Hematopoietic multipotent progenitor cell treated with erythropoietin and hydrocortisone succinate and interleukin-3 and kit ligand, for 15 days (in vitro differentiated cells): ENCODE measurements around the gene ANO10.
"Not testable (repeated sequence)": the region's sequence is repeated elsewhere in the genome, so short reads cannot be mapped to it uniquely, and the experiment has no call there.

ENCODE experiments used
- DNase-seq: peaks from one replicate; pipeline ENCODE4 v3.0.0-alpha.2; 2015; ENCODE audit warnings: low spot score

Gene ANO10

DNA sequence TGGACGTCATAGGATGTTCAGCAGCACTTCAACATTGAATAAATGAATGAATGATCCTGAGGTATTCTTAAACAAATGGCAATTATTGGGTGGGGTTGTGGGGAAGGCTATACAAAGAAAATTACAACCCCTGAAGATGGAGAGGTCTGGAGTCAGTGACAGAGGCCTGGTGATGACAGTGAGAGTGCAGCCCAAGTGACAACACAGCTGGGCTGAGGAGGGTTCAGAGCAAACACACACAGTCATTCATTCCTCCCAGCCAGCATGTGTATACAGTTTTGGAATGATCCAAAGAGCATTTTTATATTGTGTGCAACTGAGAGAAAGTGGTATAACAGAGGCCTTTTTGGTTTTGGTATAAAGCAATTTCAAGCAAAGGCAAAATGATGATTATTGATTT lies 148.1 kb downstream of the ANO10 start:
- DNase-seq, result no peak

DNA sequence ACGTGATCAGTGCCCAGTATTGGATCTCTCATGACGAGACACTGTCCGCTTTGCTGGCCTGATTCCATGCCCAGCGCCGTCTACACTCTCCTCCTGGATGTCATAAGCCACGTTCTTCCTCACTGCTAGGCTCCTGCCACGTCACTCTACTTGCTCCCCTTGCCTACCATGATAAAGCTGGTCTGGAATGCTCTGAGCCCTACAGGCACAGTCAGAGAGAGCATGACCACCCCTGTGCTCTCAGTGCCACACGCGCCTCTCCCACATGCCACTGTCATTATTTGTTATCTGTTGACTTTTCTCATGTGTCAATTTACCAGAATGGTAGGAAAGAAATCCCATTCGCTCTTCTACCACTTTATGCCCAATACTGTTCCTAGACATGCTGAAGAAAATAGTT lies 148.6 kb downstream of the ANO10 start:
- DNase-seq, result no peak

DNA sequence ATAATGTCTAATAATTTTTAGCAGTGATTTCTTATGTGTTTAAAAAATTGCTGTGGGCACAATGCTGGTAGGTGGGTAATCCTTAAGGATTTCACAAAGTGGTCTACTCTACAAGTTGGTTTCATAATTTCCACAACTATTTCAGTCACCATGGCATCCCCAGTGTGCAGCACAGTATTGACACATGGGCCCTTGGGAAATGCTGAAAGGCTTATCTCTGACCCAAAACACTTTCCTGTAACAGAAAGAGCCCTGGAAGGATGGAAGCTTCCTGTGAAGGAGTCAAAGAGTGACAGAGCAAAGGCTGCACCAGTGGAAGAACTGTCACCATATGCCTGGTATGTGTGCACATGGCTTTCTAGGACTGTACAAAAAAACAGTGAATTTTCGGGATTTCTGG lies 153.7 kb downstream of the ANO10 start:
- no peak for DNase-seq

DNA sequence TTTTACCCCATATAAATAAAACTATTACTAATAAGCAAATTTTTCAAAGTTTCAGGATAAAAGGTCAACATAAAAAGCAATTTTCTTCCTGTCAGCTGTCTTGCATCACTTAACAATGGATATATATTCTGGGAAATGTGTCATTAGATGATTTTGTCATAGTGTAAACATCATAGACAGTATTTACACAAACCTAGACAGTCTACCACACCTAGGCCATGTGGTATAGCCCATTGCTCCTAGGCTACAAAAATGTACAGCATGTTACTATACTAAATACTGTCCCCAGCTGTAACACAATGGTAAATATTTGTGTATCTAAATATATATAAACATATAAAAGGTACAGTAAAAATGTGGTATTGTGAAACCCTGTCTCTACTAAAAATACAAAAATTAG lies 156.7 kb downstream of the ANO10 start:
- DNase-seq, result no peak

DNA sequence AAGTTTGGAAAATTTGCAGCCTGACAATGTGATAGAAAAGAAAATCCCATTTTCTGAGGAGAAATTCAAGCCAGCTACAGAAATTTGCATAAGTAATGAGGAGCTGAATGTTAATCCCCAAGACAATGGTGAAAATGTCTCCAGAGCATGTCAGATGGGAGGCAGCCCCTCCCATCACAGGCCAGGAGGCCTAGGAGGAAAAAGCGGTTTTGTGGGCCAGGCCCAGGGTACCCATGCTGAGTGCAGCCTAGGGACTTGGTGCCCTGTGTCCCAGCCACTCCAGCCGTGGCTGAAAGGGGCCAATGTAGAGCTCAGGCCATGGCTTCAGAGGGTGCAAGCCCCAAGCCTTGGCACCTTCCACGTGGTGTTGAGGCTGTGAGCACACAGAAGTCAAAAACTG lies 159.2 kb downstream of the ANO10 start:
- DNase-seq, result not testable (repeated sequence)

DNA sequence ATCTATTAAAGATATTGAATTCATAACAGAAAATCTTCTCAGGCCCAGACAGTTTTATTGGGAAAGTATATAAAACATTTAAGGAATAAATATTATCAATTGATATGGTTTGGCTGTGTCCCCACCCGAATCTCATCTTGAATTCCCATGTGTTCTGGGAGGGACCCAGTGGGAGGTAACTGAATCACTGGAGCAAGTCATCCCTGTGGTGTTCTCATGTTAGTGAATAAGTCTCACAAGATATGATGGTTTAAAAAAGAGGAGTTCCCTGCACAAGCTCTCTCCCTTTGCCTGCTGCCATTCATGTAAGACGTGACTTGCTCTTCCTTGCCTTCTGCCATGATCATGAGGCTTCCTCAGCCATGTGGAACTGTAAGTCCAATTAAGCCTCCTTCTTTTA lies 160.5 kb downstream of the ANO10 start:
- no peak for DNase-seq

DNA sequence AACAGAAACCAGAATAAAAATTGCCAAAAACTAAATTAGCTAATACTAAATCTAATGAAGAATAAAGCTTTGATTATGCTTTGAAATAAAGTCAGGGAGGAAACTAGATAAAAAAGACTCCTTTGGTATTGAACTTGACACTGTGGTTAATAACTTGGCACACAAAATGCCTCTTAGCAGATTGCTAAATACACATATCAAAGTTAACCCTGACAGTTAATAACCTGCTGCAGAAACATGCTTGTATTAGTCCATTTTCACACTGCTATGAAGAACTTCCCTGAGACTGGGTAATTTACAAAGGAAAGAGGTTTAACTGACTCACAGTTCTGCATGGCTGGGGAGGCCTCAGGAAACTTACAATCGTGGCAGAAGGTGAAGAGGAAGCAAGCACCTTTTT lies 164.8 kb downstream of the ANO10 start:
- DNase-seq, result not testable (repeated sequence)

DNA sequence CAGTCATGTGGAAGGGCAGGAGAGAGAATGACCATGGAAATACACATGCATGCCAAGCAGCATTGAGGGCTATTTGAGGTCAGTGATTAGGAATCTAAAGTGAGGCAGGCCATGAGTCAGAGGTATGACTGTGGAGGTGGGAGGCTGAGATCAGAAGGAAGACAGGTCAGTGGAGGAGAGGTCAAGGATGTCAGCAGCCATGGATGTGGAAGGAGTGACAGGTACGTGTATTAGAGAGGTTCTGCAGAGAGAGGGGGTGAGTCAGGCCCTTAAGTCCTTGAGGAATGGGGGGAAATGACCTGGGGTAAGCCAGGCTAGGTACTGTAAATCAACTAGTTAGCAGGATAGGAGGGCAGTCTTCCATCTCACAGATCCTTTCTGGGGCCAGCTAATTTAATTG lies 166.6 kb downstream of the ANO10 start:
- DNase-seq, result no peak

DNA sequence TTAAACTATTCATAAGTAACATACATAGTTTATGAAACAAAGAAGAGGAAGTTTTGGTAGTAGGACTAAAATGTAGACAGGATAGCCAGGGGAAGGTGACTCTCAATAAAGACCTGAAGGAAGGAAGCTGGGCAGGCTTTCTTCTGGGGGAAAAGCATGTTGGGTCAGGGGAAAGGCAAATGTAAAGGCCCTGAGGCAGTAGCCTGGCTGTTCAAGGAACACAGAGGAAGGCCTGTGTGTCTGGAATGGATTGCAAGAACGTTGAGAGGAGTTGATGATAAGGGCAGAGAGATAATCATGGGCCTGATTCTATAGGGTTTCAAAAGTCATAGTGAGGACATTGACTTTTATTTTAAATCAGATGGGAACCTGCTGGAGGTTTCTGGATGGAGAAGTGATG lies 167.8 kb downstream of the ANO10 start:
- no peak for DNase-seq

DNA sequence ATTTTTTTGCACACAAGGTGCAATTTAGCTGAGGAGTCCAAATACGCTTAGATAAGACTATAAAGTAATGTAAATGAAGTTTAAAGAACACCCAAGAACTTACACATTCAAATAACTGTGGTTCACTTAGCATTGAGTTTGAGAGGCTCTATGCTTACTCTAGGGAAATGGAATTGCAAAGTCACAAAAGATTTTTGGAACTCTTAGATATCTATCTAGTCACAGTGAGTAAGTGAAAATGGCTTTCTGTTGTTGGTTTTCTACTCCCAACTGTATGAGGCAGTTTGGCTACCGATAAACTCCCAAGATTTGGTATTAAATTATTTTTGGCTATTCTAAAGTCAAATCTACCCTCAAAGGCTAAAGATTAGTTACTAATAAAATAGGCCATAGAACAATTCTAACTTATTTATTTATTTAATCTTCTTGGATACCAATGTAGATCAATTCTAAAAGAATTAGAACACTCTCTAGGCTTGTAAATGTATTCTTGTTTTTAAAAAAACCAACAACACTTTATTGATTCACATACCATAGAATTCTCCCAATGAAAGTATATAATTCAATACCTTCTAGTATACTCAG lies 170.0 kb downstream of the ANO10 start:
- no peak for DNase-seq

DNA sequence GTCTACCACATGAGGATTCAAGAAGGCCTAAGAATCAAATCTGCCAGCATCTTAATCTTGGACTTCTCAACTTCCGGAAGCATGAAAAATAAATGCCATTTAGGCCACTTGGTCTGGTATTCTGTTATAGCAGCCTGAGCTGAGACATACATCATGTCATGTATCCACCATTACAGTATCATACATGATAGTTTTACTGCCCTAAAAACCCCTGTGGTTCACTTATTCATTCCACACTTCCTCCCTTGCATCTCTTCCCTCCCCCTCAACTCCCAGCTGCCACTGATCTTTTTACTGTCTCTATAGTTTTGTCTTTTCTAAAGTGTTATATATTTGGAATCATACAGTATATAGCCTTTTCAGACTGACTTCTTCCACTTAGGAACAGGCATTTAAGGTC lies 173.7 kb downstream of the ANO10 start:
- DNase-seq, result no peak

DNA sequence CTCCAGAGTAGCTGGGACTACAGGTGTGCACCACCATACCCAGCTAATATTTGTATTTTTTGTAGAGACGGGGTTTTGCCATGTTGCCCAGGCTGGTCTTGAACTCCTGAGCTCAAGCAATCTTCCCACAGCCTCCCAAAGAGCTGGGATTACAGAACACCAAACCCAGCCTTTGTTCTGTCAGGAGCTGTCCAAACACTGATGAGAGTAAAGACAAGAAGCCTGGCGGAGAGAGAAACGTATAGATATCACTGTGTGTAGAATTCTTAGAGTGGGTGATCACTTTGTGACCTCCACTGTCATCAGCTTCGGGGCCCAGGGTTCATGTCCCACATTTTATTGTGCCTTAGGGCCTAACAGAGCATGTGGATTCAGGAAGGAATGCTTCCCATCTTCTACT lies 176.0 kb downstream of the ANO10 start:
- DNase-seq, result no peak

DNA sequence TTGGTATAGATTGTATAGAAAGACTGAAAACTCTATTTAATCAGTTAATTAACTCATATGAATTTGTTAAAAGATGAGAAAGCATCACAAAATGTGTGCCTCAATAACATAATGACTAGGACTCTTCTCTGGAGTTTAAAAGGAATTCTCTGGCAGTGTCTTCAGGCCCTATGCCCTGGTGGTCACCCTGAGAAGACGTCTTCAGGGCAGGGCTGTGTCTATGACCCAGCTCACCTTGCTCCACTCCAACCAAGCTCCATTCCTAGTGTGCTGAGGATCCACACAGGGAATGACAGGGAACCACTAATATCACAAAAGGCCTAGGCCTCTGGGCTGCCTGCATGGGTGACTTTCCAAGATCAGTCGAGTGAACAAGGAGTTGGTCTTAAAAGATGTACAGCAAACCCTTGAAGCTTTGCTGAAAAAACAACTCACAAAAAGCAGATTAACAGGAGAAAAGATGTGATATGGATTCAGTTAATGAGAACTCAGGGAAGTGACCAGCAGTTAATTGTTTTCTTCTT lies 178.9 kb downstream of the ANO10 start:
- no peak for DNase-seq

DNA sequence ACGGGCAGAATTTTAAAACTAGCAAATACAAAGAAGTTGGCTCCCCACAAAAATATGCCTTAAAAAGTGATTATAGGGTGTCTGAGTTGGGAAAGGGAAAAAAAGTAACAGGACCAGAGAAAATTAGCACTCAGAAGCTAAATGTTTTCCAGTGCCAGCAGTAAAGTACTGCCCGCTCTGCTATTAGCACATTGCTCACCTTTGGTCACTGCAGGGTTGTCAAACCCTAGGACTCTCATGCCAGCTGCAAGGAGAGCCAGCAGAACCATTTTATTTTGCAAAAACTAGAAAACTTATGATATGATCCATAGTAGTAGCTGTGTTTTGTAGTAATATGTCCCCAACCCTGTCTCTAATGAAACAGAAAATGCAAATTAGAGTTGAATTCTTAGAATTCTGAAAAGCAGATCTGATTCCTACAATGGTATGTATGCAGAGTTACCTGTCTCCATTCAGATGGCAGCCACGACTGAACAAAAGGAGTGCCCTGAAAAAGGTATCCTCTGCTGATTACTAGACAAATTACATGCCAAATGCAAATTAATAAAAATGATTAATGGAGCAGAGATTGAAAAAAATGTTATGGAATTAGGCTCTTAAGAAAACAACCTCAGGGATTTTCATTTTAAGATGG lies 185.2 kb downstream of the ANO10 start:
- no peak for DNase-seq

DNA sequence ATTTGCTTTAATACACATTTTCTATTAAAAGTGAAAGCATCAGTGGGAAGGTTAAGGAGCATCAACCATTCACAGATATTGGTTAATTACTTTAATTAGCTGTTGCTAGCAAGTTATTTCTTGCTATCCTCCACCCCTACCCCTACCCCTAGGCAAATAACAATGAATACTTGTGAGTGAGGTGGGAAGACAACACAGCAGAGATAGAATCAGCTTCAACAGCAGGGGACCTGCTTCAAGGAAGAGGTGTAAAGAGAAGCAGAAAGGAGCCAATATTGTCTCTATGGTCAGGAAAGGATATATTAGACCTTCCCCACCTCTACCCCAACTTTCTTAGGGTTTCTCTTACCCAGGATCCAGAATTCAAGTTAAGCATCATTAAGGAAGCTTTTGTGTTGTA lies 186.1 kb downstream of the ANO10 start:
- DNase-seq, result no peak

DNA sequence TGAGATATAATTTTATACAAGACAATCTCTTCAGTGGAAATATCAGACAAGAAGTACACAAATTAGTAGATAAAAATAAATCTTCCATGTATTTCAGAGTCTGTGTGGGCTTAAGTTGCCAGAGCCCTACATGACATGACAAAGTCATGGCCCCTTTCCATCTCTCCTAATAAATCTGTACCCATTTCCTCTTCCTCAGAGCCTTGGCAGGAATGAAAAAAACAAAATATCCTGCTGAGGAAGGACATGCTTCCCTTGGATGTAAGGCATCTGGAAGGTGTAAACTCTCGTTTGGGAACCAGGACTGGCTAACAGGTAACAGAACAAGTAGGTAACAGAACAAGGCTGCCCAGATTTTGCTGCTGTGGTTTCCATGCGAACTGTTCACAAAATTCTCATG lies 187.4 kb downstream of the ANO10 start:
- DNase-seq, result no peak

DNA sequence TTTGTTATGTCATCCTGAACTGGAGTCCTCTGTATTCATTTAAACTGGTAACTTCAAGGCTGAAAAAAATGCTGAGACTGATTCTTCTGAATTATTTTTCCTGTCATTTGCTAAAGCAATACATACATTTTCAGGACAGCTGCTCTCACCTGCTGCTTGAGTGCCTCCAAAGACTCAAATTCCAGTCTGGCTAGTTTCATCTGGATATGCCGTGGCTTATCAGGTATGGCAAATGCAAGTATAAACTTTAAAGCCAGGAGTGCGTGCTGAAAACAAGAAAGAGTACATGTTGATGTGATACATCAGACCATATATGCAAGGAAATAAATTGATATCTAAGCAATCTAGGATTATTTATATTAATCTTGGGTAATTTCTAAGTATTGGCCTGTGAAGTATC lies 189.3 kb downstream of the ANO10 start:
- no peak for DNase-seq

DNA sequence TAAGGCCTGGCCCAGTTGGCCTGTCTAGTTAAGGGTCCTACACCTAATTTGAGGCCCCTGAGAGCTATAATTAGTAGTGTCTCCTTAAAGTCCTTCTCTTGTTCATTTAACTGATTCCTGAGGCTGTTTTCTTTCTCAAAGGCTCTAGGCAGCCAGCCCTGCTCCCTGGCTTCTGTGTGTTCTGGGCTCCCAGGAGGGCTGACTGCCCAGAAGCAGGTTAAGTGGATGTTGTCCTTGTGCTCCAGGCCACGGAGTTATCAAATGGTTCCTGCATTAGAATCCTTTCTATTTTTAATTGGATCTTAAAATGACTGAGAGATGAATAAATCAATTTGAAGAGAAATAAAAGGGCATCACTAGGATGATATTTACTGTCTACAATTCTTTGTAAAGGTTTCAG lies 195.4 kb downstream of the ANO10 start:
- no peak for DNase-seq

DNA sequence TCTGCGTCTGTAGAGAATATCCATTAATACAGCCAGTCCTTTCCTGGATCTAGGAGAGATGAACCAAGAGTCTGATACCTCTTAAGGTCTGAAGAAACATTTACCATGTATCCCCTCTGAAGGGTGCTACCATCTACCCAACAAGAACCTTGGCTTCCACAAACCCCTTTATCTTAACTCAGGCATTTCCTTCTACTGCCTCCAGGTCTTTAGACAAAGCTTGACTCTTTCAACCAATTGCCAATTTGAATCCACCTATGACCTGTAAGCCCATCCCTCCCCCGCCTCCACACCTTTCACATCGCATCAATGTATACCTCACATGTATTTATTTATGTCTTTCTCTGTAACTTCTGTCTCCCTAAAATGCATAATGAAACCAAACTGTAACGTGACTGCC lies 196.0 kb downstream of the ANO10 start:
- no peak for DNase-seq

DNA sequence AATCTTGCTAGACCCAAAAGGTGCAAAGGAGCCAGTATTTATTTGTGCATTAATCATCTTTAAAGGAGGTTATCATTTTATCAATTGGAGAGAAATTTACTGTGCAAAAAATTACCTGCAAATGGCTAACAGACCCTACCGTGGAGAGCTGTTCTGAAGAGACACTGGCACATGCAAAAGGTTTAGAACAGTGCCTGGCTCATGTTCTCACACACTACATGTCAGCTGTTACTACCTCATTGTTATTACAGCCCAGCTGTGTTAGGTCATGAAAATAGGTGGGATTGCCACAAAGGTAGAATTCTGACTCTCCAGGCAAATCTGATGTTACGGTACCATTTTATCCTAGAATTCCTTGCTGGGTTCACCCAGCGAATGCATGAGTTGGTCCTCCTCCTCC lies 198.2 kb downstream of the ANO10 start:
- DNase-seq, result no peak

DNA sequence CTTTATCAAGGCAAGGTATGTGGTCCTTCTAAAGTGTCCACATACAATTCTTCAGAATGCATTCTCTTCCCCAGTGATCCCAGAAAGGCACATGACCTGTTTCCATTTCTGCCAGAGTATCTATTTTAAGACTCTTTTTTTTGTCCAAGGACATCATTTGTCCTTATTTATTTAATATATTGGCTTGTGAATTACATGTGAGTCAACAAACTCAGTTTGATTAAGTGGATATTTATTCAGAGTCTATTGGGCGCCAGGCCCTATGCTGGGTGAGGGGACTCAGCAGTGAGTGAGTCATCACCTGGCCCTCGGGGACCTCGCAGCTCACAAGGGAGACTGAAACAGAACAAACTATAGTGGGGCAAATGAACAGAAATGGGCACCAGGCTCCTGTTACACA lies 198.7 kb downstream of the ANO10 start:
- no peak for DNase-seq

DNA sequence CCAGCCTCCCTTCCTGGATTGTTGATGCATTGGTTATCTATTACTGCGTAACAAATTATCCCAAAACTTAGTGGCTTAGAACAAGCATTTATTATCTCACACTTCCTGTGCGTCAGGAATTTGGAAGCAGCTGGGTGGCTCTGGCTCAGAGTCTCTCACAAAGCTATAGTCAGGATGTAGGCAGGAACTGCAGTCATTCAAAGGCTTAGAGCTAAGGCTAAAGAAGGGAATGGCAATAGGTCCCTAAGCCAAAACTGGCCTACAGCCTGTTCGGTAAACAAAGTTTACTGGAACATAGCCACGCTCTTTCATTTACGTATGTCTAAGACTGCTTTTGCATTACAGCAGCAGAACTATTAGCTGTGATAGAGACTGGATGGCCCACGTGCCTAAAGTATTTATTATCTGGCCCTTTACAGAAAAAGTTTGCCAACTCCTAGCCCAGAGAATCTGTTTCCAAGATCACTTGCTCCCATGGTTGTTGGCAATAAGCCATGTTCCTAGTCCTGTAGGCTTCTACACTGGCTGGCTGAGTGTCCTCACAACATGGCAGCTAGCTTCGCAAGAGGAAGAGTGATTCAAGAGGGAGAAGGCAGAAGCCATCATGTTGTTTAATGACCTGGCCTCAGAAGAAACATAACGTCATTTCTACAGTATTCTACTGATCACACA lies 203.1 kb downstream of the ANO10 start:
- no peak for DNase-seq

DNA sequence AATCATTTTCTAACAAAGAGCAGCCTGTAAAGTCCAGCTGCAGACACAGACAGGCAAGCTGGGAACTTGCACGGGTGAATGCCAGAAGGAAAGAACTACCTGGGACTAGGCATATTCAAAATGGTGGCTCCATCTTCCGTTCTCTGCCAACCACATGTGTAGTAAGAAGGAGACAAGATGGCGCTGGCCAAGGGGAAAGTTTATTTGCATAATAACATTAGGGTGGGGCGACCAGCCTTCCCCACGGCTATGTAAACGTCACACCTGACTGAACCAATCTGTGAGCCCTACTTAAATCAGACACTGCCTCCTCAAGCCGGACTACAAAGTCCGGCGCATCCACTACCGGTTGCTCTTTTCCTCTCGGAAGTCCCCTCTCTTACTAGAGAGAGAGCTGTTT lies 204.7 kb downstream of the ANO10 start:
- DNase-seq, result no peak

DNA sequence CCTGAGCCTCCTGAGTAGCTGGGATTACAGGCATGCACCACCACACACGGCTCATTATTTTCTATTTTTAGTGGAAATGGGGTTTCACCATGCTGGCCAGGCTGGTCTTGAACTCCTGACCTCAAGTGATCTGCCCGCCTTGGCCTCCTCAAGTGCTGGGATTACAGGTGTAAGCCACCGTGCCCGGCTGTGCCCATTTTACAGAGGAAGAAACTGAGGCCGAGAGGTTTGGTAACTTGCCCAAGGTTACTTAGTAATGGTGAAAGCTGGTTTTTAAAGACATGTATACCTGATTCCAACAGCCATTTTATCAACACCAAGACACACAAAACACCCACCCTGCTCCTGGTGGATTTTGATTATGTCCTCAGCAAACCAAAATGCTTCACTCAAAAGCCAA lies 206.7 kb downstream of the ANO10 start:
- no peak for DNase-seq
